Transverse colon (tissue), 3 donors: Measurements from ENCODE around the gene AGMO.

Experiments used
- CTCF ChIP-seq, 5 experiments: fragments of 200-600 bp in 3 of 5; fragments of 450-650 bp in 2 of 5; sonication (generic) in 3 of 5; IDR thresholded peaks; 1 replicate in 2 of 5; 2 replicates in 3 of 5; pipeline ENCODE4 v1.5.1; 2016 to 2017; ENCODE audit warnings: antibody characterized with exemption in 5 of 5, inconsistent platforms in 3 of 5, mild to moderate bottlenecking in 2 of 5, moderate library complexity in 1 of 5
- POLR2A ChIP-seq: fragments of 450-650 bp; IDR thresholded peaks from one replicate; pipeline ENCODE4 v1.6.1; 2016; ENCODE audit warnings: antibody characterized with exemption, mild to moderate bottlenecking, moderate library complexity

GRCh38 chr7:15490291-15490690, 71.5 kb downstream of the AGMO start:
- TF ChIP-seq CTCF (IDR thresholded peaks at IDR 0.05) (no peak), POLR2A (no peak)
